ENCODE results near the gene TRAM2. TPM values are rescaled to one million over a fixed set of nuclear protein-coding genes. Genes with fewer than 3 reads are reported as not detected.

Gene TRAM2
- total and polyA plus RNA-seq, 2 of the 8 experiments (the other 6 are each of a cell fraction or from before 2014, with no cell fraction given), result 9.0 to 21.4 TPM

- Histone ChIP-seq H3K4me3 (ENCODE audit: extremely low read depth in 1 of 4, insufficient read depth in 2 of 4, low read depth in 3 of 4, low read length in 4 of 4) (no peak overlapping the region), H3K79me1 (ENCODE audit: low read depth, low read length) (no peaks in the 10 kb centered on the region), H2BK20ac (ENCODE audit: low read length) (no peak overlapping the region), H4K8ac (ENCODE audit: extremely low read depth, insufficient read depth, low read length) (no peak overlapping the region), H3K9ac (replicated peaks in 1 of 4; ENCODE audit: extremely low read depth in 1 of 4, low read depth in 3 of 4, low read length in 3 of 4) (no peak overlapping the region), H3K9me3 (ENCODE audit: insufficient read depth in 2 of 2, low read depth in 1 of 2, low read length in 1 of 2) (no peaks in the 10 kb centered on the region), H2BK15ac (ENCODE audit: low read length) (no peak overlapping the region), H2AFZ (ENCODE audit: low read length) (no peak overlapping the region), H2AK5ac (ENCODE audit: low read depth, low read length) (no peak overlapping the region), H3K4ac (replicated peaks; ENCODE audit: insufficient read length, low read depth, low read length) (no peak overlapping the region), H2BK5ac (ENCODE audit: low read depth, low read length) (no peak overlapping the region), H4K91ac (replicated peaks; ENCODE audit: insufficient read length, low read length) (no peak overlapping the region), H3K36me3 (ENCODE audit: control insufficient read depth in 2 of 4, insufficient read depth in 4 of 4, low read length in 3 of 4) (no peaks in the 10 kb centered on the region), H3K27ac (ENCODE audit: low read depth, low read length) (no peak overlapping the region), H2BK12ac (ENCODE audit: low read depth, low read length) (no peak overlapping the region), H3K27me3 (replicated peaks in 1 of 4; ENCODE audit: control insufficient read depth in 3 of 4, extremely low read depth in 1 of 4, insufficient read depth in 3 of 4, low read length in 3 of 4) (no peaks in the 10 kb centered on the region), H3K56ac (replicated peaks; ENCODE audit: insufficient read length, low read depth, low read length) (no peak overlapping the region), H3K14ac (ENCODE audit: insufficient read length) (no peak overlapping the region), H3K18ac (ENCODE audit: extremely low read depth, low read length) (no peak overlapping the region), H3K79me2 (ENCODE audit: control insufficient read depth in 1 of 2, insufficient read depth in 2 of 2, low read length in 2 of 2) (no peaks in the 10 kb centered on the region), H3K4me2 (ENCODE audit: insufficient read depth in 1 of 2, low read depth in 2 of 2, low read length in 2 of 2) (no peak overlapping the region), H4K20me1 (replicated peaks in 1 of 2; ENCODE audit: control insufficient read depth in 1 of 2, insufficient read depth in 2 of 2, low read length in 2 of 2) (no peaks in the 10 kb centered on the region), H3K23ac (ENCODE audit: insufficient read length) (no peak overlapping the region), H2BK120ac (replicated peaks; ENCODE audit: low read depth, low read length) (no peak overlapping the region), H3K4me1 (replicated peaks in 1 of 4; ENCODE audit: control insufficient read depth in 3 of 4, insufficient read depth in 4 of 4, low read length in 3 of 4) (peaks cover 0 to 2% (median 0%) of the 10 kb centered on the region in 4 experiments; a peak in 1 of 7 replicates), H3K23me2 (ENCODE audit: low read depth, low read length) (no peaks in the 10 kb centered on the region), H4K5ac (ENCODE audit: insufficient read length, low read depth, low read length) (no peak overlapping the region)
- POLR2A ChIA-PET (ENCODE audit: partially characterized antibody), result no interaction called here
- FAIRE-seq (no peak), DNase-seq (ENCODE audit: low read depth in 1 of 2, low spot score in 2 of 2) (no peak)
- 91% methylated on average over 6 of the region's 6 CpGs; no CpG with 5 or more reads in 1 of the 2 experiments for WGBS, 2 experiments (ENCODE audit: extremely low coverage in 1 of 2, insufficient coverage in 1 of 2, insufficient read length in 1 of 2, insufficient replicate concordance in 2 of 2, low coverage in 1 of 2, low lambda C conversion rate in 2 of 2, missing lambda C conversion rate in 1 of 2)
- CTCF ChIA-PET (ENCODE audit: partially characterized antibody), result interaction anchor here (2.3 kb wide), 1 partner anchor 15 kb away, joined by 11 read pairs; no protein-coding TSS in a partner anchor
- TF ChIP-seq KDM4A (IDR thresholded peaks at IDR 0.05; ENCODE audit: low read depth, low read length, severe bottlenecking) (no peak), JUN (IDR thresholded peaks at IDR 0.05; ENCODE audit: low read depth, low read length) (no peak), E2F6 (IDR thresholded peaks at IDR 0.05) (no peak), SP2 (IDR thresholded peaks at IDR 0.05; ENCODE audit: low read length) (no peak), CHD2 (IDR thresholded peaks at IDR 0.05; ENCODE audit: low read length) (no peak), HDAC2 (IDR thresholded peaks at IDR 0.05; ENCODE audit: borderline replicate concordance in 1 of 2, low read depth in 2 of 2, low read length in 2 of 2) (no peak), CHD1 (IDR thresholded peaks at IDR 0.05; ENCODE audit: low read depth, low read length) (no peak), POU5F1 (IDR thresholded peaks at IDR 0.05; ENCODE audit: low read depth, low read length) (no peak), ZNF274 (IDR thresholded peaks at IDR 0.05; ENCODE audit: borderline replicate concordance, extremely low read depth, low read length) (no peak), TEAD4 (IDR thresholded peaks at IDR 0.05; ENCODE audit: low read depth, low read length) (no peak), RNF2 (IDR thresholded peaks at IDR 0.05; ENCODE audit: borderline replicate concordance, low read depth, low read length, missing control alignments, poor library complexity, severe bottlenecking) (no peak)
These were observed 6.1 kb upstream of the TRAM2 start for GRCh38 chr6:52582996-52583395.
